CD14-positive monocyte (primary cell): ENCODE results near the gene NOPCHAP1. TPM values are rescaled to one million over a fixed set of nuclear protein-coding genes. Genes with fewer than 3 reads are reported as not detected.

Experiments used
- DNase-seq, 3 donors: peaks; one replicate each; pipeline ENCODE4 v3.0.0-alpha.2; 2011 to 2022
- H2AFZ ChIP-seq: 2 replicates; pipeline ENCODE4 v1.6.0; 2012; ENCODE audit warnings: mild to moderate bottlenecking, low read depth, low read length, inconsistent platforms; ENCODE audit not compliant: insufficient read depth, poor library complexity, severe bottlenecking
- H3K27ac ChIP-seq, 2 donors: 1 replicate in 1 of 2; 2 replicates in 1 of 2; pipeline ENCODE4 v1.5.1; 2012 to 2013; ENCODE audit warnings: low read length in 2 of 2, control low read depth in 1 of 2, inconsistent platforms in 1 of 2, low read depth in 1 of 2, mild to moderate bottlenecking in 1 of 2
- H3K27me3 ChIP-seq, 2 donors: one replicate each; pipeline versions ENCODE4 v1.6.0 to v1.6.1; 2011 to 2013; ENCODE audit warnings: low read length in 2 of 2; ENCODE audit not compliant: control insufficient read depth in 2 of 2, insufficient read depth in 2 of 2
- H3K36me3 ChIP-seq, 2 donors: replicated peaks in 1 of 2; 1 replicate in 1 of 2; 2 replicates in 1 of 2; pipeline versions ENCODE4 v1.5.1 to v1.6.1; 2012 to 2013; ENCODE audit warnings: low read length in 2 of 2, control low read depth in 1 of 2, inconsistent platforms in 1 of 2, mild to moderate bottlenecking in 1 of 2; ENCODE audit not compliant: insufficient read depth in 2 of 2, control insufficient read depth in 1 of 2
- H3K4me1 ChIP-seq, 2 donors: 1 replicate in 1 of 2; 2 replicates in 1 of 2; pipeline versions ENCODE4 v1.5.1 to v1.6.1; 2012 to 2013; ENCODE audit warnings: low read length in 2 of 2, control low read depth in 1 of 2, inconsistent platforms in 1 of 2, mild to moderate bottlenecking in 1 of 2, moderate library complexity in 1 of 2; ENCODE audit not compliant: insufficient read depth in 2 of 2, control insufficient read depth in 1 of 2
- H3K4me2 ChIP-seq: replicated peaks from 2 replicates; pipeline ENCODE3; 2012; ENCODE audit warnings: low read length, moderate library complexity, mild to moderate bottlenecking; ENCODE audit not compliant: poor library complexity, severe bottlenecking; ENCODE audit errors: extremely low read depth
- H3K4me3 ChIP-seq, 3 experiments: fragments of 200-600 bp in 1 of 3; sonication (generic) in 1 of 3; replicated peaks in 1 of 3; 1 replicate in 2 of 3; 2 replicates in 1 of 3; pipeline ENCODE4 v1.5.1; 2011 to 2013; ENCODE audit warnings: low read length in 3 of 3, mild to moderate bottlenecking in 3 of 3, control low read depth in 2 of 3, low read depth in 2 of 3, inconsistent platforms in 1 of 3, moderate library complexity in 1 of 3
- H3K79me2 ChIP-seq: 2 replicates; pipeline ENCODE4 v1.6.0; 2012; ENCODE audit warnings: mild to moderate bottlenecking, control low read depth, inconsistent platforms, low read length, moderate library complexity; ENCODE audit not compliant: insufficient read depth
- H3K9ac ChIP-seq: 2 replicates; pipeline ENCODE4 v1.6.0; 2017; ENCODE audit warnings: low read length, mild to moderate bottlenecking; ENCODE audit not compliant: insufficient read depth, poor library complexity, severe bottlenecking
- H3K9me3 ChIP-seq, 2 donors: replicated peaks in 1 of 2; 1 replicate in 1 of 2; 2 replicates in 1 of 2; pipeline versions ENCODE4 v1.5.1 to v1.6.1; 2012 to 2013; ENCODE audit warnings: low read length in 2 of 2, control low read depth in 1 of 2; ENCODE audit not compliant: control insufficient read depth in 1 of 2, insufficient read depth in 1 of 2
- H4K20me1 ChIP-seq: 2 replicates; pipeline ENCODE4 v1.6.0; 2012; ENCODE audit warnings: mild to moderate bottlenecking, low read length, control low read depth, moderate library complexity; ENCODE audit not compliant: insufficient read depth
- H3K27ac Mint-ChIP-seq, 7 donors: one replicate each; pipeline ENCODE4 v1.8.0; 2020; ENCODE audit warnings: mild to moderate bottlenecking in 7 of 7, mixed read lengths in 7 of 7, moderate library complexity in 6 of 7, inconsistent platforms in 2 of 7
- H3K27me3 Mint-ChIP-seq, 3 donors: one replicate each; pipeline ENCODE4 v1.8.0; 2021 to 2022; ENCODE audit warnings: low read depth in 3 of 3, mild to moderate bottlenecking in 3 of 3, mixed read lengths in 3 of 3, moderate library complexity in 3 of 3, inconsistent platforms in 1 of 3
- H3K36me3 Mint-ChIP-seq, 2 donors: one replicate each; pipeline ENCODE4 v1.8.0; 2020; ENCODE audit warnings: mixed read lengths in 2 of 2, inconsistent platforms in 1 of 2, mild to moderate bottlenecking in 1 of 2
- H3K4me1 Mint-ChIP-seq: one replicate; pipeline ENCODE4 v1.8.0; 2020; ENCODE audit warnings: mild to moderate bottlenecking, mixed read lengths
- H3K4me3 Mint-ChIP-seq, 2 donors: one replicate each; pipeline ENCODE4 v1.8.0; 2020; ENCODE audit warnings: mild to moderate bottlenecking in 2 of 2, mixed read lengths in 2 of 2, moderate library complexity in 1 of 2
- H3K9me3 Mint-ChIP-seq, 7 donors: one replicate each; pipeline ENCODE4 v1.8.0; 2020 to 2022; ENCODE audit warnings: mixed read lengths in 7 of 7, mild to moderate bottlenecking in 6 of 7, moderate library complexity in 6 of 7, inconsistent platforms in 2 of 7
- WGBS: methylation state at CpG from one replicate; pipeline ENCODE4 v1.1.5; 2013; ENCODE audit warnings: missing lambda C conversion rate; ENCODE audit not compliant: insufficient coverage; 5-methylcytosine and 5-hydroxymethylcytosine counted together
- intact Hi-C, 2 donors: fragments of 100-400 bp; cut with micrococcal nuclease; formaldehyde crosslinking; loops; one replicate each; pipeline versions ENCODE4 v1.15.0 to v1.15.1; 2023
- polyA plus RNA-seq, 3 donors: library from polyadenylated mRNA; depleted of rRNA in 1 of 3; unstranded in 2 of 3; stranded (reverse) in 1 of 3; fragments of 300-500 nt in 2 of 3; fragments of >200 nt in 1 of 3; fragmentation: Illumina TruSeq in 2 of 3; gene quantifications; 1 replicate in 2 of 3; 2 replicates in 1 of 3; pipeline ENCODE4 v1.2.3, GENCODE V29; 2012 to 2021
- TF ChIP-seq, protein P1 (sequence below): fragments of 200-600 bp; IDR thresholded peaks from one replicate; pipeline ENCODE4 v1.8.0; 2022; ENCODE audit warnings: antibody characterized with exemption, mild to moderate bottlenecking

The NOPCHAP1 gene
- polyA plus RNA-seq, 3 donors = 2.6 to 14.0 (median 12.0) TPM

GRCh38 chr12:104958001-104958804, 27.9 kb upstream of the NOPCHAP1 start, which contains the start of gene SLC41A2:
TSS of gene SLC41A2 (minus strand) at chr12:104958290. CDS start at chr12:104928527, 29,763 bp downstream.
- Histone ChIP-seq H3K4me2 (peak within 1 kb of the TSS; percentile 95), H4K20me1 (no peaks in the 10 kb centered on the region), H3K4me1 (peaks cover 10 to 26% of the 10 kb centered on the region in 2 donors), H2AFZ (peak within 1 kb of the TSS; percentile 86), H3K79me2 (no peaks in the 10 kb centered on the region), H3K9ac (peak within 1 kb of the TSS; percentile 68), H3K9me3 (no peaks in the 10 kb centered on the region), H3K4me3 (peak within 1 kb of the TSS; percentile 77 to 84 (median 79)), H3K27ac (peak within 1 kb of the TSS; percentile 14 to 23), H3K36me3 (no peaks in the 10 kb centered on the region), H3K27me3 (peaks cover 23 to 51% of the 10 kb centered on the region in 2 donors)
- H3K36me3 Mint-ChIP-seq = peaks cover 2 to 6% of the 10 kb centered on the region in 2 donors
- 0% methylated on average over 60 of the region's 83 CpGs for WGBS
- H3K27ac Mint-ChIP-seq = peak within 1 kb of the TSS in 6 of 7 donors; percentile 78 to 91 (median 84)
- H3K4me3 Mint-ChIP-seq = peak within 1 kb of the TSS; percentile 90 to 94
- DNase-seq = peak; percentile 75 to 90 (median 79)
- TF ChIP-seq, protein P1, sequence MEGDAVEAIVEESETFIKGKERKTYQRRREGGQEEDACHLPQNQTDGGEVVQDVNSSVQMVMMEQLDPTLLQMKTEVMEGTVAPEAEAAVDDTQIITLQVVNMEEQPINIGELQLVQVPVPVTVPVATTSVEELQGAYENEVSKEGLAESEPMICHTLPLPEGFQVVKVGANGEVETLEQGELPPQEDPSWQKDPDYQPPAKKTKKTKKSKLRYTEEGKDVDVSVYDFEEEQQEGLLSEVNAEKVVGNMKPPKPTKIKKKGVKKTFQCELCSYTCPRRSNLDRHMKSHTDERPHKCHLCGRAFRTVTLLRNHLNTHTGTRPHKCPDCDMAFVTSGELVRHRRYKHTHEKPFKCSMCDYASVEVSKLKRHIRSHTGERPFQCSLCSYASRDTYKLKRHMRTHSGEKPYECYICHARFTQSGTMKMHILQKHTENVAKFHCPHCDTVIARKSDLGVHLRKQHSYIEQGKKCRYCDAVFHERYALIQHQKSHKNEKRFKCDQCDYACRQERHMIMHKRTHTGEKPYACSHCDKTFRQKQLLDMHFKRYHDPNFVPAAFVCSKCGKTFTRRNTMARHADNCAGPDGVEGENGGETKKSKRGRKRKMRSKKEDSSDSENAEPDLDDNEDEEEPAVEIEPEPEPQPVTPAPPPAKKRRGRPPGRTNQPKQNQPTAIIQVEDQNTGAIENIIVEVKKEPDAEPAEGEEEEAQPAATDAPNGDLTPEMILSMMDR = no peak
- H3K4me1 Mint-ChIP-seq = peaks cover 24% of the 10 kb centered on the region
- intact Hi-C loops = loop anchor here in 1 of 2 donors (5.0 to 10.0 kb wide), 2 partner anchors 313 to 501 kb away; partner anchors contain the start of gene CHST11
- peaks cover 30 to 55% (median 45%) of the 10 kb centered on the region in 3 donors for H3K27me3 Mint-ChIP-seq
- H3K9me3 Mint-ChIP-seq = no peaks in the 10 kb centered on the region

GRCh38 chr12:104958805-104959334, 27.2 kb upstream of the NOPCHAP1 start:
- Histone ChIP-seq H2AFZ (peak overlapping the region; percentile 86), H3K4me3 (peak overlapping the region; percentile 49 to 79 (median 77)), H3K36me3 (no peaks in the 10 kb centered on the region), H3K9ac (peak overlapping the region; percentile 68), H3K4me1 (peaks cover 10 to 26% of the 10 kb centered on the region in 2 donors), H3K9me3 (no peaks in the 10 kb centered on the region), H3K4me2 (peak overlapping the region; percentile 95), H3K79me2 (no peaks in the 10 kb centered on the region), H3K27ac (no peak overlapping the region), H3K27me3 (peaks cover 20 to 45% of the 10 kb centered on the region in 2 donors), H4K20me1 (no peaks in the 10 kb centered on the region)
- Mint-ChIP-seq H3K4me1 (peaks cover 24% of the 10 kb centered on the region), H3K36me3 (peaks cover 2 to 6% of the 10 kb centered on the region in 2 donors), H3K4me3 (peak overlapping the region; percentile 90 to 94), H3K27ac (peak overlapping the region in 5 of 7 donors; percentile 78 to 91 (median 83)), H3K9me3 (no peaks in the 10 kb centered on the region), H3K27me3 (peaks cover 29 to 55% (median 45%) of the 10 kb centered on the region in 3 donors)
- DNase-seq = no peak
- 94% methylated on average over 5 of the region's 14 CpGs for WGBS
- TF ChIP-seq, protein P1 = no peak
- intact Hi-C loops = loop anchor here in 1 of 2 donors (5.0 to 10.0 kb wide), 2 partner anchors 314 to 502 kb away; partner anchors contain the start of gene CHST11
